Liver (tissue), 9 donors: ENCODE results near the gene CARS2. TPM values are rescaled to one million over a fixed set of nuclear protein-coding genes. Genes with fewer than 3 reads are reported as not detected.
"Not testable (repeated sequence)": the region's sequence is repeated elsewhere in the genome, so short reads cannot be mapped to it uniquely, and the experiment has no call there.

Experiments
- DNase-seq: peaks from one replicate; pipeline ENCODE4 v3.0.0-alpha.2; 2017; ENCODE audit warnings: low spot score
- H3K27ac ChIP-seq, 2 donors: one replicate each; pipeline ENCODE4 v1.7.0; 2013; ENCODE audit warnings: inconsistent platforms in 2 of 2, low read length in 2 of 2, control low read depth in 1 of 2, low read depth in 1 of 2, mild to moderate bottlenecking in 1 of 2
- H3K27me3 ChIP-seq, 4 donors: one replicate each; pipeline versions ENCODE4 v1.6.1 to v1.7.0; 2013; ENCODE audit warnings: low read length in 3 of 4, inconsistent platforms in 1 of 4, mild to moderate bottlenecking in 1 of 4, moderate library complexity in 1 of 4; ENCODE audit not compliant: control insufficient read depth in 4 of 4, insufficient read depth in 4 of 4
- H3K36me3 ChIP-seq, 4 donors: one replicate each; pipeline versions ENCODE4 v1.6.1 to v1.7.0; 2013; ENCODE audit warnings: low read length in 3 of 4, mild to moderate bottlenecking in 3 of 4, low read depth in 1 of 4, moderate library complexity in 1 of 4; ENCODE audit not compliant: control insufficient read depth in 4 of 4, insufficient read depth in 3 of 4
- H3K4me1 ChIP-seq, 4 donors: one replicate each; pipeline versions ENCODE4 v1.6.1 to v1.7.0; 2013; ENCODE audit warnings: low read length in 3 of 4, mild to moderate bottlenecking in 3 of 4, moderate library complexity in 1 of 4; ENCODE audit not compliant: control insufficient read depth in 4 of 4, insufficient read depth in 4 of 4
- H3K4me3 ChIP-seq, 3 donors: one replicate each; pipeline versions ENCODE4 v1.6.1 to v1.7.0; 2013; ENCODE audit warnings: low read length in 3 of 3, control low read depth in 1 of 3, low read depth in 1 of 3, mild to moderate bottlenecking in 1 of 3
- H3K9ac ChIP-seq, 2 donors: one replicate each; pipeline ENCODE4 v1.7.0; 2013; ENCODE audit warnings: low read length in 2 of 2, mild to moderate bottlenecking in 2 of 2, moderate library complexity in 2 of 2, control low read depth in 1 of 2, low read depth in 1 of 2
- H3K9me3 ChIP-seq, 4 donors: one replicate each; pipeline versions ENCODE4 v1.6.1 to v1.7.0; 2013; ENCODE audit warnings: low read length in 3 of 4; ENCODE audit not compliant: control insufficient read depth in 4 of 4
- EGR1 ChIP-seq, 2 donors: IDR thresholded peaks; 2 replicates each; pipeline ENCODE4 v1.6.1; 2016 to 2018; ENCODE audit warnings: antibody characterized with exemption in 2 of 2, low read depth in 2 of 2
- FOXA1 ChIP-seq: IDR thresholded peaks from 2 replicates; pipeline ENCODE4 v1.6.1; 2016; ENCODE audit warnings: antibody characterized with exemption
- FOXA2 ChIP-seq: IDR thresholded peaks from 2 replicates; pipeline ENCODE4 v1.6.1; 2016; ENCODE audit warnings: antibody characterized with exemption
- HNF4A ChIP-seq, 2 donors: conservative IDR thresholded peaks; 2 replicates each; pipeline ENCODE4 v1.6.1; 2016; ENCODE audit warnings: antibody characterized with exemption in 2 of 2, mild to moderate bottlenecking in 2 of 2
- HNF4G ChIP-seq: IDR thresholded peaks from 2 replicates; pipeline ENCODE4 v1.6.1; 2016; ENCODE audit warnings: antibody characterized with exemption
- JUND ChIP-seq, 2 donors: IDR thresholded peaks; 2 replicates each; pipeline ENCODE4 v1.6.1; 2016; ENCODE audit warnings: antibody characterized with exemption in 2 of 2
- MAX ChIP-seq: IDR thresholded peaks from 2 replicates; pipeline ENCODE4 v1.6.1; 2016; ENCODE audit warnings: antibody characterized with exemption
- NR2F2 ChIP-seq: IDR thresholded peaks from 2 replicates; pipeline ENCODE4 v1.6.1; 2016; ENCODE audit warnings: antibody characterized with exemption
- TAF1 ChIP-seq: conservative IDR thresholded peaks from 2 replicates; pipeline ENCODE4 v1.6.1; 2016; ENCODE audit warnings: antibody characterized with exemption, mild to moderate bottlenecking
- YY1 ChIP-seq: IDR thresholded peaks from 2 replicates; pipeline ENCODE4 v1.6.1; 2016; ENCODE audit warnings: antibody characterized with exemption, mild to moderate bottlenecking
- WGBS: extraction: QIAGEN DNeasy Blood & Tissue Kit; methylation state at CpG from one replicate; pipeline ENCODE4 v1.1.7; 2013; 5-methylcytosine and 5-hydroxymethylcytosine counted together
- polyA plus RNA-seq, 2 donors: library from polyadenylated mRNA; stranded (reverse) in 1 of 2; unstranded in 1 of 2; fragments of 200-250 nt in 1 of 2; fragments of >200 nt in 1 of 2; fragmentation: Nextera tagmentation in 1 of 2; extraction: Ambion mirVana in 1 of 2; gene quantifications; one replicate each; pipeline versions ENCODE4 v1.2.1 to v1.2.3, GENCODE V29; 2013 to 2015
- total RNA-seq, 2 donors: library from RNA; depleted of rRNA; stranded (reverse); fragments of >200 nt; gene quantifications; one replicate each; pipeline ENCODE4 v1.2.3, GENCODE V29; 2014
- TF ChIP-seq, protein P1 (sequence below): IDR thresholded peaks from 2 replicates; pipeline ENCODE4 v1.6.1; 2016; ENCODE audit warnings: antibody characterized with exemption
- TF ChIP-seq, protein P2 (sequence below): IDR thresholded peaks from 2 replicates; pipeline ENCODE4 v1.6.1; 2016; ENCODE audit warnings: antibody characterized with exemption
- TF ChIP-seq, protein P3 (sequence below): IDR thresholded peaks from 2 replicates; pipeline ENCODE4 v1.6.1; 2016; ENCODE audit warnings: antibody characterized with exemption, mild to moderate bottlenecking
- donor health status: healthy.
- donor health status: healthy.
- donor health status: healthy.
- donor health status: healthy.
- donor health status: healthy.

The CARS2 gene
- total and polyA plus RNA-seq, 4 donors, result 28.6 to 44.0 (median 31.4) TPM

DNA sequence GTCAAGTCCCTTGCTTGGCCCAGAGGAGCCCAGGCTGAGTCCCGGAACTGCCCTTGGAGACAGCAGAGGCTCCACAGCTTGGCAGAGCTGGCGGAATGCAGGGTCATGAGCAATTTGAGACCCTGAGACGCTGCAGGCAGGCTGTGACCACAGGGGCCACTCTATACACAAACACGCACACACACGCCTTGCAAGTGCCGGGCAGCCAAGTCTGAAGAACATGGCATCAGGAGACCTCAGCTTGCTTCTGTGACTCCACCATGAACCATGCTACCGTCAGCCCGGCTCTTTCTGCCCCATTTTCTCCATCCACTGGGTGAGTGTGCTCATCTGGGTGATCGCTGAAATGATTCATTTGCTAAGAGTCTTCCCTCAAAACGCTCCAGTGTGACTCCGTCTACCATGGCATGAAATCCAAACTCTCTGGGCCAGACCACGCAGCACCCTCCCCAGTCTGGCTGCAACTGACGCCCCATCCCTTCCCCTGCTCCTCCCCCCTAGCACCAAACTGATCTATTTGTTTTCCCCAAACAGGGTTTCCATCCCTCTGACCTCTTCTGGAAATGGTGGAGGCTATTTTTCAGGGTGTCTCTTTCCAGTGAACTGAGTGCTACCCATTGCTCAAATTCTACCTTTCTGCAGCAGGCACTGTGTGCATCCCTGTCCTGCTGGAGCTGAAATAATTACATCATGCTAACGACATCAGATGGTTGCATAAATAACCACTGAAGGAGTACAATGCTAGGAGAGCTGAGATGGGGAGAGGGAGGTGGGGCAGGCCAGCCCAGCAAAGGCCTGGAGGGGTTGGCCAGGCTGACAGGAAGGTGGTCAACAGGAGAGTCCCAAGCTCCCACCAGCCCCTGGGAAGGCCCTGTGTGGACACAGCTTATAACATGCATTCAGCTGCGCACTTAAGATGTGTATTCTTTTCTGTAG lies 3.1 kb downstream of the CARS2 start:
- Histone ChIP-seq H3K36me3 (peaks cover 9 to 28% (median 9%) of the 10 kb centered on the region in 4 donors), H3K4me1 (peaks cover 2 to 20% (median 12%) of the 10 kb centered on the region in 4 donors), H3K4me3 (no peak overlapping the region), H3K27me3 (no peaks in the 10 kb centered on the region), H3K9me3 (no peaks in the 10 kb centered on the region), H3K9ac (no peak overlapping the region), H3K27ac (no peak overlapping the region)
- TF ChIP-seq HNF4A (conservative IDR thresholded peaks at IDR 0.05) (no peak), TAF1 (no peak), FOXA1 (no peak), EGR1 (IDR thresholded peaks at IDR 0.05; ENCODE audit: low read depth in 2 of 2) (no peak), FOXA2 (no peak), HNF4G (no peak), YY1 (no peak), MAX (no peak)
- TF ChIP-seq, protein P1, sequence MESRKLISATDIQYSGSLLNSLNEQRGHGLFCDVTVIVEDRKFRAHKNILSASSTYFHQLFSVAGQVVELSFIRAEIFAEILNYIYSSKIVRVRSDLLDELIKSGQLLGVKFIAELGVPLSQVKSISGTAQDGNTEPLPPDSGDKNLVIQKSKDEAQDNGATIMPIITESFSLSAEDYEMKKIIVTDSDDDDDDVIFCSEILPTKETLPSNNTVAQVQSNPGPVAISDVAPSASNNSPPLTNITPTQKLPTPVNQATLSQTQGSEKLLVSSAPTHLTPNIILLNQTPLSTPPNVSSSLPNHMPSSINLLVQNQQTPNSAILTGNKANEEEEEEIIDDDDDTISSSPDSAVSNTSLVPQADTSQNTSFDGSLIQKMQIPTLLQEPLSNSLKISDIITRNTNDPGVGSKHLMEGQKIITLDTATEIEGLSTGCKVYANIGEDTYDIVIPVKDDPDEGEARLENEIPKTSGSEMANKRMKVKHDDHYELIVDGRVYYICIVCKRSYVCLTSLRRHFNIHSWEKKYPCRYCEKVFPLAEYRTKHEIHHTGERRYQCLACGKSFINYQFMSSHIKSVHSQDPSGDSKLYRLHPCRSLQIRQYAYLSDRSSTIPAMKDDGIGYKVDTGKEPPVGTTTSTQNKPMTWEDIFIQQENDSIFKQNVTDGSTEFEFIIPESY, result no peak
- TF ChIP-seq, protein P2, sequence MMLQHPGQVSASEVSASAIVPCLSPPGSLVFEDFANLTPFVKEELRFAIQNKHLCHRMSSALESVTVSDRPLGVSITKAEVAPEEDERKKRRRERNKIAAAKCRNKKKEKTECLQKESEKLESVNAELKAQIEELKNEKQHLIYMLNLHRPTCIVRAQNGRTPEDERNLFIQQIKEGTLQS, result no peak
- TF ChIP-seq, protein P3, sequence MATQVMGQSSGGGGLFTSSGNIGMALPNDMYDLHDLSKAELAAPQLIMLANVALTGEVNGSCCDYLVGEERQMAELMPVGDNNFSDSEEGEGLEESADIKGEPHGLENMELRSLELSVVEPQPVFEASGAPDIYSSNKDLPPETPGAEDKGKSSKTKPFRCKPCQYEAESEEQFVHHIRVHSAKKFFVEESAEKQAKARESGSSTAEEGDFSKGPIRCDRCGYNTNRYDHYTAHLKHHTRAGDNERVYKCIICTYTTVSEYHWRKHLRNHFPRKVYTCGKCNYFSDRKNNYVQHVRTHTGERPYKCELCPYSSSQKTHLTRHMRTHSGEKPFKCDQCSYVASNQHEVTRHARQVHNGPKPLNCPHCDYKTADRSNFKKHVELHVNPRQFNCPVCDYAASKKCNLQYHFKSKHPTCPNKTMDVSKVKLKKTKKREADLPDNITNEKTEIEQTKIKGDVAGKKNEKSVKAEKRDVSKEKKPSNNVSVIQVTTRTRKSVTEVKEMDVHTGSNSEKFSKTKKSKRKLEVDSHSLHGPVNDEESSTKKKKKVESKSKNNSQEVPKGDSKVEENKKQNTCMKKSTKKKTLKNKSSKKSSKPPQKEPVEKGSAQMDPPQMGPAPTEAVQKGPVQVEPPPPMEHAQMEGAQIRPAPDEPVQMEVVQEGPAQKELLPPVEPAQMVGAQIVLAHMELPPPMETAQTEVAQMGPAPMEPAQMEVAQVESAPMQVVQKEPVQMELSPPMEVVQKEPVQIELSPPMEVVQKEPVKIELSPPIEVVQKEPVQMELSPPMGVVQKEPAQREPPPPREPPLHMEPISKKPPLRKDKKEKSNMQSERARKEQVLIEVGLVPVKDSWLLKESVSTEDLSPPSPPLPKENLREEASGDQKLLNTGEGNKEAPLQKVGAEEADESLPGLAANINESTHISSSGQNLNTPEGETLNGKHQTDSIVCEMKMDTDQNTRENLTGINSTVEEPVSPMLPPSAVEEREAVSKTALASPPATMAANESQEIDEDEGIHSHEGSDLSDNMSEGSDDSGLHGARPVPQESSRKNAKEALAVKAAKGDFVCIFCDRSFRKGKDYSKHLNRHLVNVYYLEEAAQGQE, result no peak
- no peak for DNase-seq
- 90% methylated on average over 15 of the region's 15 CpGs for WGBS

DNA sequence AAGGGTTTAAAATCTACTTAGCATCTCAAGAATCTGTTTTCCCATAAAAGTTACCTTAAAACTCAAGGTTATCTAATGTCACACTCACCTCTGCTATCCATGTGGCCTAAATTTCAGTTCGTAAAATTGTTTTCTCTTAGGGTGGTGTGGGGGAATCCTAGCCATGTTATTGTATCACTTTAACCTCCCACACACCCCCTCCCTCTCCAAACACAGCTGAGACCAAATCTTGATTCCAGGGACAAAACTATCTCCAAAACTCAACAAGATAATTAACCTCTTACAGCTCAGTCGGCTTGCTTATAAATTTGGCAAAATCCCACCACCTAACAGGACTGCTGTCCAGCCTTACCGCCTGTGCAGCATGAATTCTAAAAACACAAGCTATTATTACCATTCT lies 3.8 kb downstream of the CARS2 start:
- Histone ChIP-seq H3K27me3 (no peaks in the 10 kb centered on the region), H3K27ac (no peak overlapping the region), H3K4me1 (peaks cover 2 to 19% (median 12%) of the 10 kb centered on the region in 4 donors), H3K4me3 (no peak overlapping the region), H3K9me3 (no peaks in the 10 kb centered on the region), H3K9ac (no peak overlapping the region), H3K36me3 (peaks cover 9 to 29% (median 11%) of the 10 kb centered on the region in 4 donors)
- no peak for DNase-seq
- WGBS, result 35% methylated on average over 3 of the region's 3 CpGs
- TF ChIP-seq FOXA2, result no peak
- no peak for TF ChIP-seq HNF4A (conservative IDR thresholded peaks at IDR 0.05)
- no peak for TF ChIP-seq NR2F2
- no peak for TF ChIP-seq JUND (IDR thresholded peaks at IDR 0.05)

GRCh38 chr13:110701061-110701460 lies 4.9 kb downstream of the CARS2 start:
- WGBS, result 98% methylated on average over 7 of the region's 7 CpGs
- not testable (repeated sequence) for DNase-seq, H3K4me3 ChIP-seq, H3K27me3 ChIP-seq, H3K27ac ChIP-seq, H3K9ac ChIP-seq, H3K9me3 ChIP-seq, H3K4me1 ChIP-seq
- peaks cover 9 to 33% (median 14%) of the 10 kb centered on the region in 4 donors for H3K36me3 ChIP-seq
